ENCODE data around the gene DENND1B. TPM values are rescaled to one million over a fixed set of nuclear protein-coding genes. Genes with fewer than 3 reads are reported as not detected.

DENND1B gene
- total and polyA plus RNA-seq, 2 of the 13 experiments (the other 11 are each of a cell fraction or from before 2014, with no cell fraction given) = 2.6 to 5.7 TPM

DNA sequence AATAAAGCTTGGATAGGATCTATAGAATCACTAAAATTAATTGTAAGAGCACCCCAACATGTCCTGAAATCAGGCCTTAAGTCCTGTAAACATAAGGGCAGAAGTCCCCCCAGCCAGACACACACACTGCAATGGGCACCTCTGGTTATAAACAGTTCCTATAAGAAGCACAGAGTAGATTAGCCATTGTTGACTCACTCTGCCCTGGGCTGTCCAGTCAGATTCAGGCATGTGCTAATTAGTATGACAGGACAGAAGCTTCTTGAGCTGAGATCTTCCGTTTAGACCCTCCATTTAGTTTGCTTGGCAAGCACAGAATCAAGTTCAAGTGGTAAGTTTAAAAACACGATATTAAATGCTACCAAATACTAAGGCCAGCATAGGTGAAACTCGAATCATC is 11.8 kb upstream of the DENND1B start:
- no peak for DNase-seq (ENCODE audit: low spot score)
- intact Hi-C loops (cut with micrococcal nuclease; ENCODE audit: unreplicated experiment) = no loop called here
- no peaks in the 10 kb centered on the region for H4K20me1 ChIP-seq (ENCODE audit: insufficient read depth, low read length)

DNA sequence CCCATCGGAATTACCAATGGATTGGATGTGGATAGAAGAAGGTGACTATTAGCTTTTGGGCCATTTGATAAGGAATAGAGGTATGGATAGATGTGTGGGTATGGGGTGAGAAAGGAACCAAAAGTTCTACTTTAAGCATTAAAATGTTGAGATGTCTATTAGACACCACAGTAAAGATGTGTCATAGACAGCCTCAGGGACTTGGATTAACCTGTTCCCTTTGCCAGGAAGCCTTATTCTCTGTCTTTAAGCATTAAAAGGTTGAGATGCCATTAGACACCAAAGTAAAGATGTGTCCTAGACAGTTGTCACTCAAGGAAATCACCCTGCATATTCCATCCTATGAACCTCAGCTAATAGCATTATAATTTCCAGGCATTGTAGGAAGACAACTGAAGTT is 11.0 kb upstream of the DENND1B start:
- DNase-seq (ENCODE audit: low spot score) = no peak
- H3K4me2 ChIP-seq (ENCODE audit: low read depth, low read length) = no peak overlapping the region
- ChIA-PET CTCF (ENCODE audit: low intra/inter-chr PET ratio, low total read pairs) (no interaction called here), POLR2A (no interaction called here)
- no peak overlapping the region for H3K4me3 ChIP-seq (replicated peaks in 1 of 3; ENCODE audit: insufficient read depth in 1 of 3, low read depth in 2 of 3, low read length in 3 of 3)
- no peak overlapping the region for H3K27ac ChIP-seq (ENCODE audit: extremely low read length, insufficient read depth, low read length)
- no peak overlapping the region for H2AFZ ChIP-seq (ENCODE audit: low read length)
- 42% methylated on average over 1 of the region's 1 CpG for WGBS (ENCODE audit: low lambda C conversion rate)
- no peaks in the 10 kb centered on the region for H3K27me3 ChIP-seq (ENCODE audit: control insufficient read depth in 1 of 2, insufficient read depth in 2 of 2, low read length in 2 of 2)
- no peaks in the 10 kb centered on the region for H3K9me3 ChIP-seq (ENCODE audit: low read length)
- no TSS peak for BruUV-seq (replicated peaks)
- no peaks in the 10 kb centered on the region for H3K4me1 ChIP-seq (ENCODE audit: insufficient read depth, low read length)
- in situ Hi-C loops (cut with HindIII; ENCODE audit: extremely low pct_ligation_motif_present, low pct_unique_long_range_greater_than_20kb) = no loop called here
- H4K20me1 ChIP-seq (ENCODE audit: insufficient read depth, low read length) = no peaks in the 10 kb centered on the region
- no peaks in the 10 kb centered on the region for H3K36me3 ChIP-seq (replicated peaks in 1 of 2; ENCODE audit: control insufficient read depth in 1 of 2, insufficient read depth in 2 of 2, low read length in 2 of 2)
- ATAC-seq = no peak
- intact Hi-C loops (cut with micrococcal nuclease; ENCODE audit: unreplicated experiment) = no loop called here
- no peaks in the 10 kb centered on the region for H3K79me2 ChIP-seq (ENCODE audit: insufficient read depth, low read length)
- H3K9ac ChIP-seq (ENCODE audit: insufficient read depth, low read depth, low read length) = no peak overlapping the region
- FAIRE-seq = no peak
- no peak for TF ChIP-seq SNRNP70 (IDR thresholded peaks at IDR 0.05; ENCODE audit: low read depth, low read length)
- TF ChIP-seq, protein P1, sequence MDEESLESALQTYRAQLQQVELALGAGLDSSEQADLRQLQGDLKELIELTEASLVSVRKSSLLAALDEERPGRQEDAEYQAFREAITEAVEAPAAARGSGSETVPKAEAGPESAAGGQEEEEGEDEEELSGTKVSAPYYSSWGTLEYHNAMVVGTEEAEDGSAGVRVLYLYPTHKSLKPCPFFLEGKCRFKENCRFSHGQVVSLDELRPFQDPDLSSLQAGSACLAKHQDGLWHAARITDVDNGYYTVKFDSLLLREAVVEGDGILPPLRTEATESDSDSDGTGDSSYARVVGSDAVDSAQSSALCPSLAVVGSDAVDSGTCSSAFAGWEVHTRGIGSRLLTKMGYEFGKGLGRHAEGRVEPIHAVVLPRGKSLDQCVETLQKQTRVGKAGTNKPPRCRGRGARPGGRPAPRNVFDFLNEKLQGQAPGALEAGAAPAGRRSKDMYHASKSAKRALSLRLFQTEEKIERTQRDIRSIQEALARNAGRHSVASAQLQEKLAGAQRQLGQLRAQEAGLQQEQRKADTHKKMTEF (CRISPR knock-in tag; IDR thresholded peaks at IDR 0.05) = no peak
- no peak for TF ChIP-seq AGO1 (IDR thresholded peaks at IDR 0.05; ENCODE audit: low read depth, low read length, poor library complexity, severe bottlenecking)
- TF ChIP-seq, protein P2, sequence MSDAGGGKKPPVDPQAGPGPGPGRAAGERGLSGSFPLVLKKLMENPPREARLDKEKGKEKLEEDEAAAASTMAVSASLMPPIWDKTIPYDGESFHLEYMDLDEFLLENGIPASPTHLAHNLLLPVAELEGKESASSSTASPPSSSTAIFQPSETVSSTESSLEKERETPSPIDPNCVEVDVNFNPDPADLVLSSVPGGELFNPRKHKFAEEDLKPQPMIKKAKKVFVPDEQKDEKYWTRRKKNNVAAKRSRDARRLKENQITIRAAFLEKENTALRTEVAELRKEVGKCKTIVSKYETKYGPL (CRISPR knock-in tag; IDR thresholded peaks at IDR 0.05) = no peak
- TF ChIP-seq, protein P3, sequence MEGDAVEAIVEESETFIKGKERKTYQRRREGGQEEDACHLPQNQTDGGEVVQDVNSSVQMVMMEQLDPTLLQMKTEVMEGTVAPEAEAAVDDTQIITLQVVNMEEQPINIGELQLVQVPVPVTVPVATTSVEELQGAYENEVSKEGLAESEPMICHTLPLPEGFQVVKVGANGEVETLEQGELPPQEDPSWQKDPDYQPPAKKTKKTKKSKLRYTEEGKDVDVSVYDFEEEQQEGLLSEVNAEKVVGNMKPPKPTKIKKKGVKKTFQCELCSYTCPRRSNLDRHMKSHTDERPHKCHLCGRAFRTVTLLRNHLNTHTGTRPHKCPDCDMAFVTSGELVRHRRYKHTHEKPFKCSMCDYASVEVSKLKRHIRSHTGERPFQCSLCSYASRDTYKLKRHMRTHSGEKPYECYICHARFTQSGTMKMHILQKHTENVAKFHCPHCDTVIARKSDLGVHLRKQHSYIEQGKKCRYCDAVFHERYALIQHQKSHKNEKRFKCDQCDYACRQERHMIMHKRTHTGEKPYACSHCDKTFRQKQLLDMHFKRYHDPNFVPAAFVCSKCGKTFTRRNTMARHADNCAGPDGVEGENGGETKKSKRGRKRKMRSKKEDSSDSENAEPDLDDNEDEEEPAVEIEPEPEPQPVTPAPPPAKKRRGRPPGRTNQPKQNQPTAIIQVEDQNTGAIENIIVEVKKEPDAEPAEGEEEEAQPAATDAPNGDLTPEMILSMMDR (CRISPR knock-in tag; IDR thresholded peaks at IDR 0.05) = no peak
- no peak for TF ChIP-seq ATF7-NPFF (CRISPR knock-in tag; IDR thresholded peaks at IDR 0.05; ENCODE audit: low read depth)
- TF ChIP-seq IKZF4 (CRISPR knock-in tag; IDR thresholded peaks at IDR 0.05; ENCODE audit: borderline replicate concordance, low read depth, not compliant biosample characterization) = no peak
- no peak for TF ChIP-seq ZNF7 (CRISPR knock-in tag; IDR thresholded peaks at IDR 0.05)
- TF ChIP-seq MIER3 (CRISPR knock-in tag; IDR thresholded peaks at IDR 0.05; ENCODE audit: borderline replicate concordance) = no peak
- TF ChIP-seq POLR2AphosphoS2 (IDR thresholded peaks at IDR 0.05; ENCODE audit: low read depth, low read length) = no peak
- TF ChIP-seq PTBP1 (IDR thresholded peaks at IDR 0.05; ENCODE audit: low read depth, low read length, poor library complexity, severe bottlenecking) = no peak
- no peak for TF ChIP-seq PRPF4 (IDR thresholded peaks at IDR 0.05; ENCODE audit: low read depth, low read length, poor library complexity, severe bottlenecking)
- no peak for TF ChIP-seq ZNF83 (CRISPR knock-in tag; IDR thresholded peaks at IDR 0.05; ENCODE audit: borderline replicate concordance)
- TF ChIP-seq MTF2 (CRISPR knock-in tag; IDR thresholded peaks at IDR 0.05; ENCODE audit: borderline replicate concordance) = no peak

More for the DNA sequence above, 11.8 kb upstream of the DENND1B start:
- Histone ChIP-seq H3K4me2 (ENCODE audit: low read depth, low read length) (no peak overlapping the region), H3K9me3 (ENCODE audit: low read length) (no peaks in the 10 kb centered on the region), H3K9ac (ENCODE audit: insufficient read depth, low read depth, low read length) (no peak overlapping the region), H3K27ac (ENCODE audit: extremely low read length, insufficient read depth, low read length) (no peak overlapping the region), H3K79me2 (ENCODE audit: insufficient read depth, low read length) (no peaks in the 10 kb centered on the region), H3K36me3 (replicated peaks in 1 of 2; ENCODE audit: control insufficient read depth in 1 of 2, insufficient read depth in 2 of 2, low read length in 2 of 2) (no peaks in the 10 kb centered on the region), H3K4me3 (replicated peaks in 1 of 3; ENCODE audit: insufficient read depth in 1 of 3, low read depth in 2 of 3, low read length in 3 of 3) (no peak overlapping the region), H2AFZ (ENCODE audit: low read length) (no peak overlapping the region), H3K4me1 (ENCODE audit: insufficient read depth, low read length) (no peaks in the 10 kb centered on the region), H3K27me3 (ENCODE audit: control insufficient read depth in 1 of 2, insufficient read depth in 2 of 2, low read length in 2 of 2) (no peaks in the 10 kb centered on the region)
- FAIRE-seq (no peak), ATAC-seq (no peak)
- in situ Hi-C loops (cut with HindIII; ENCODE audit: extremely low pct_ligation_motif_present, low pct_unique_long_range_greater_than_20kb) = no loop called here
- BruUV-seq (replicated peaks) = no TSS peak
- CTCF ChIA-PET (ENCODE audit: low intra/inter-chr PET ratio, low total read pairs) = no interaction called here
- WGBS (ENCODE audit: low lambda C conversion rate) = 3% methylated on average over 3 of the region's 3 CpGs
- POLR2A ChIA-PET = no interaction called here
- TF ChIP-seq ELF3 (CRISPR knock-in tag; IDR thresholded peaks at IDR 0.05) = no peak
- no peak for TF ChIP-seq ZFP82 (CRISPR knock-in tag; IDR thresholded peaks at IDR 0.05; ENCODE audit: borderline replicate concordance)
- TF ChIP-seq CAMTA2 (CRISPR knock-in tag; IDR thresholded peaks at IDR 0.05; ENCODE audit: borderline replicate concordance) = no peak
- no peak for TF ChIP-seq RBM39 (IDR thresholded peaks at IDR 0.05; ENCODE audit: low read depth, low read length, poor library complexity, severe bottlenecking)
